ENCODE results near the gene EPSTI1. TPM values are rescaled to one million over a fixed set of nuclear protein-coding genes. Genes with fewer than 3 reads are reported as not detected.
"Not testable (repeated sequence)": the region's sequence is repeated elsewhere in the genome, so short reads cannot be mapped to it uniquely, and the experiment has no call there.

The EPSTI1 gene
- total and polyA plus RNA-seq, 2 experiments from 2014 or later, result 1.5 to 2.5 TPM

- no peaks in the 10 kb centered on the region for H3K79me2 ChIP-seq (ENCODE audit: insufficient read depth)
- TF ChIP-seq EZH2 (IDR thresholded peaks at IDR 0.05; ENCODE audit: insufficient read depth, poor library complexity, severe bottlenecking), result no peak
- TF ChIP-seq EZH2phosphoT487 (IDR thresholded peaks at IDR 0.05; ENCODE audit: insufficient read depth, low read depth), result no peak
- no peak overlapping the region for H3K4me3 ChIP-seq
- peaks cover 28% of the 10 kb centered on the region for H3K4me1 ChIP-seq (ENCODE audit: insufficient read depth)
- peak overlapping the region; percentile 49 for H3K9ac ChIP-seq
- H4K20me1 ChIP-seq (ENCODE audit: insufficient read depth), result no peaks in the 10 kb centered on the region
- H3K9me2 ChIP-seq (ENCODE audit: insufficient read depth), result no peaks in the 10 kb centered on the region
- H3F3A ChIP-seq (ENCODE audit: insufficient read depth), result peaks cover 28% of the 10 kb centered on the region
- in situ Hi-C loops (cut with MboI), result no loop called here
- H3K9me3 ChIP-seq (ENCODE audit: low read depth), result no peaks in the 10 kb centered on the region
- H3K36me3 ChIP-seq (ENCODE audit: low read depth), result no peaks in the 10 kb centered on the region
- peak overlapping the region; percentile 75 for H3K27ac ChIP-seq
- DNase-seq, result peak; percentile 92
- H3K4me2 ChIP-seq (ENCODE audit: unreplicated experiment), result peak overlapping the region; percentile 62
- 11 to 13% methylated on average over 3 of the region's 3 CpGs for WGBS, 2 experiments (ENCODE audit: low coverage in 1 of 2, low lambda C conversion rate in 2 of 2, missing lambda C conversion rate in 2 of 2)
- no peaks in the 10 kb centered on the region for H3K27me3 ChIP-seq (replicated peaks; ENCODE audit: insufficient read depth)
- H2AFZ ChIP-seq, result no peak overlapping the region
Measured at GRCh38 chr13:42996584-42996983, 4.5 kb upstream of the EPSTI1 start.

GRCh38 chr13:42994878-42995277 lies 2.8 kb upstream of the EPSTI1 start:
- in situ Hi-C loops (cut with MboI), result no loop called here
- no peak for DNase-seq
- no peaks in the 10 kb centered on the region for H3K9me3 ChIP-seq (ENCODE audit: low read depth)
- 100% methylated on average over 1 of the region's 1 CpG for WGBS, 2 experiments (ENCODE audit: low coverage in 1 of 2, low lambda C conversion rate in 2 of 2, missing lambda C conversion rate in 2 of 2)
- no peaks in the 10 kb centered on the region for H3K9me2 ChIP-seq (ENCODE audit: insufficient read depth)
- no peaks in the 10 kb centered on the region for H4K20me1 ChIP-seq (ENCODE audit: insufficient read depth)
- H3K4me1 ChIP-seq (ENCODE audit: insufficient read depth), result peaks cover 28% of the 10 kb centered on the region
- peaks cover 28% of the 10 kb centered on the region for H3F3A ChIP-seq (ENCODE audit: insufficient read depth)
- no peak overlapping the region for H3K4me2 ChIP-seq (ENCODE audit: unreplicated experiment)
- no peak overlapping the region for H3K9ac ChIP-seq
- H3K27me3 ChIP-seq (replicated peaks; ENCODE audit: insufficient read depth), result no peaks in the 10 kb centered on the region
- no peaks in the 10 kb centered on the region for H3K36me3 ChIP-seq (ENCODE audit: low read depth)
- TF ChIP-seq EZH2 (IDR thresholded peaks at IDR 0.05; ENCODE audit: insufficient read depth, poor library complexity, severe bottlenecking), result no peak
- no peak for TF ChIP-seq EZH2phosphoT487 (IDR thresholded peaks at IDR 0.05; ENCODE audit: insufficient read depth, low read depth)
- H3K27ac ChIP-seq, result no peak overlapping the region
- H3K79me2 ChIP-seq (ENCODE audit: insufficient read depth), result no peaks in the 10 kb centered on the region
- no peak overlapping the region for H3K4me3 ChIP-seq
- no peak overlapping the region for H2AFZ ChIP-seq

- H3K27me3 ChIP-seq (replicated peaks; ENCODE audit: insufficient read depth), result no peaks in the 10 kb centered on the region
- H3F3A ChIP-seq (ENCODE audit: insufficient read depth), result peaks cover 23% of the 10 kb centered on the region
- WGBS, 2 experiments (ENCODE audit: low coverage in 1 of 2, low lambda C conversion rate in 2 of 2, missing lambda C conversion rate in 2 of 2), result 73 to 79% methylated on average over 4 of the region's 4 CpGs
- no peaks in the 10 kb centered on the region for H4K20me1 ChIP-seq (ENCODE audit: insufficient read depth)
- H3K4me2 ChIP-seq (ENCODE audit: unreplicated experiment), result peak overlapping the region; percentile 76
- H2AFZ ChIP-seq, result peak overlapping the region; percentile 91
- H3K9me3 ChIP-seq (ENCODE audit: low read depth), result no peaks in the 10 kb centered on the region
- H3K9ac ChIP-seq, result peak overlapping the region; percentile 72
- H3K36me3 ChIP-seq (ENCODE audit: low read depth), result no peaks in the 10 kb centered on the region
- peak overlapping the region; percentile 79 for H3K4me3 ChIP-seq
- peaks cover 26% of the 10 kb centered on the region for H3K4me1 ChIP-seq (ENCODE audit: insufficient read depth)
- DNase-seq, result no peak
- TF ChIP-seq EZH2 (IDR thresholded peaks at IDR 0.05; ENCODE audit: insufficient read depth, poor library complexity, severe bottlenecking) (no peak), EZH2phosphoT487 (IDR thresholded peaks at IDR 0.05; ENCODE audit: insufficient read depth, low read depth) (no peak)
- no peaks in the 10 kb centered on the region for H3K79me2 ChIP-seq (ENCODE audit: insufficient read depth)
- in situ Hi-C loops (cut with MboI), result no loop called here
- H3K27ac ChIP-seq, result no peak overlapping the region
- H3K9me2 ChIP-seq (ENCODE audit: insufficient read depth), result no peaks in the 10 kb centered on the region
Measured at GRCh38 chr13:42992764-42993122, 702 bp upstream of the EPSTI1 start.

GRCh38 chr13:42991233-42991897 lies 676 bp downstream of the EPSTI1 start:
- H3K27me3 ChIP-seq (replicated peaks; ENCODE audit: insufficient read depth); H3K79me2 ChIP-seq (ENCODE audit: insufficient read depth); H3K36me3 ChIP-seq (ENCODE audit: low read depth); H3K9me2 ChIP-seq (ENCODE audit: insufficient read depth); H3K9me3 ChIP-seq (ENCODE audit: low read depth); H4K20me1 ChIP-seq (ENCODE audit: insufficient read depth); DNase-seq; H3K27ac ChIP-seq; in situ Hi-C loops (cut with MboI): not testable (repeated sequence)
- Histone ChIP-seq H3K9ac (peak overlapping the region; percentile 72), H3F3A (ENCODE audit: insufficient read depth) (peaks cover 11% of the 10 kb centered on the region; the same call in 1 of the 2 replicates), H3K4me1 (ENCODE audit: insufficient read depth) (peaks cover 13% of the 10 kb centered on the region), H2AFZ (peak overlapping the region; percentile 91), H3K4me3 (peak overlapping the region; percentile 79), H3K4me2 (ENCODE audit: unreplicated experiment) (peak overlapping the region; percentile 76)
- 59 to 64% methylated on average over 15 of the region's 15 CpGs for WGBS, 2 experiments (ENCODE audit: low coverage in 1 of 2, low lambda C conversion rate in 2 of 2, missing lambda C conversion rate in 2 of 2)

All from GM23248 (cell line).